Testis (tissue), 2 donors: ENCODE data around the gene CPSF4.

Source experiments
- POLR2A ChIP-seq: fragments of 450-650 bp; IDR thresholded peaks from one replicate; pipeline ENCODE4 v1.6.1; 2017; ENCODE audit warnings: antibody characterized with exemption, mild to moderate bottlenecking, moderate library complexity
- TF ChIP-seq, protein P1 (sequence below), 3 experiments: fragments of 450-650 bp in 2 of 3; fragments of 200-600 bp in 1 of 3; sonication (generic) in 1 of 3; IDR thresholded peaks; one replicate each; pipeline ENCODE4 v1.5.1; 2016 to 2019; ENCODE audit warnings: antibody characterized with exemption in 3 of 3, mild to moderate bottlenecking in 2 of 3, moderate library complexity in 1 of 3

DNA sequence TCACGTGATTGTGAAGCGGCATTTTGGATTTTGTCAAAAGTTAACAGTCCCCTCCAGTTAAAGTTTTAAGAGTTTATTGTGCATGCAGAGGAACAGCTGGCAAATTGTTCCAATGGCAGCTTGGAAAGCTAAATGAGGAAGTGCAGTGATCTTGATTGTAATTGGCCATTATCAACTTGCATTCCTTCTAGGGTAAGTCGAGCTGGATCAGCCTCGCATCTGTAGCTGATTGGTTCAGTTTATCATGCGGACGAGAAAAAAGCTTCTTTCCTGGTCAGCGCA, 34.5 kb downstream of the CPSF4 start:
- TF ChIP-seq, protein P1, sequence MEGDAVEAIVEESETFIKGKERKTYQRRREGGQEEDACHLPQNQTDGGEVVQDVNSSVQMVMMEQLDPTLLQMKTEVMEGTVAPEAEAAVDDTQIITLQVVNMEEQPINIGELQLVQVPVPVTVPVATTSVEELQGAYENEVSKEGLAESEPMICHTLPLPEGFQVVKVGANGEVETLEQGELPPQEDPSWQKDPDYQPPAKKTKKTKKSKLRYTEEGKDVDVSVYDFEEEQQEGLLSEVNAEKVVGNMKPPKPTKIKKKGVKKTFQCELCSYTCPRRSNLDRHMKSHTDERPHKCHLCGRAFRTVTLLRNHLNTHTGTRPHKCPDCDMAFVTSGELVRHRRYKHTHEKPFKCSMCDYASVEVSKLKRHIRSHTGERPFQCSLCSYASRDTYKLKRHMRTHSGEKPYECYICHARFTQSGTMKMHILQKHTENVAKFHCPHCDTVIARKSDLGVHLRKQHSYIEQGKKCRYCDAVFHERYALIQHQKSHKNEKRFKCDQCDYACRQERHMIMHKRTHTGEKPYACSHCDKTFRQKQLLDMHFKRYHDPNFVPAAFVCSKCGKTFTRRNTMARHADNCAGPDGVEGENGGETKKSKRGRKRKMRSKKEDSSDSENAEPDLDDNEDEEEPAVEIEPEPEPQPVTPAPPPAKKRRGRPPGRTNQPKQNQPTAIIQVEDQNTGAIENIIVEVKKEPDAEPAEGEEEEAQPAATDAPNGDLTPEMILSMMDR (IDR thresholded peaks at IDR 0.05): no peak
- TF ChIP-seq POLR2A: no peak
